DOHH2 (cell line): Measurements from ENCODE around the gene IRF4.

Experiments
- H3F3A ChIP-seq: fragments of 200-600 bp; sonication (generic), shearing (Covaris generic); 2 replicates; pipeline ENCODE4 v1.6.0; 2016; ENCODE audit warnings: antibody characterized with exemption, mild to moderate bottlenecking; ENCODE audit not compliant: control insufficient read depth, insufficient read depth
- H3K27ac ChIP-seq: fragments of 200-600 bp; sonication (generic); 2 replicates; pipeline ENCODE4 v1.5.1; 2014; ENCODE audit warnings: low read depth, mild to moderate bottlenecking, low read length, moderate library complexity
- H3K27me3 ChIP-seq: fragments of 200-600 bp; sonication (generic); 2 replicates; pipeline ENCODE4 v1.6.1; 2014; ENCODE audit warnings: mild to moderate bottlenecking, low read length, mixed read lengths; ENCODE audit not compliant: control insufficient read depth
- H3K36me3 ChIP-seq: fragments of 200-600 bp; sonication (generic); 2 replicates; pipeline ENCODE4 v1.6.1; 2014; ENCODE audit warnings: mild to moderate bottlenecking, low read length, moderate library complexity, mixed read lengths; ENCODE audit not compliant: control insufficient read depth
- H3K4me1 ChIP-seq: fragments of 200-600 bp; sonication (generic); 2 replicates; pipeline ENCODE4 v1.6.1; 2014; ENCODE audit warnings: mild to moderate bottlenecking, low read length, mixed read lengths; ENCODE audit not compliant: control insufficient read depth
- H3K4me2 ChIP-seq: fragments of 200-600 bp; sonication (generic); 2 replicates; pipeline ENCODE4 v1.6.0; 2014; ENCODE audit warnings: mild to moderate bottlenecking, low read length, moderate library complexity
- H3K4me3 ChIP-seq: fragments of 200-600 bp; sonication (generic); 2 replicates; pipeline ENCODE4 v1.5.1; 2014; ENCODE audit warnings: mild to moderate bottlenecking, low read length, mixed read lengths
- H3K79me2 ChIP-seq: fragments of 200-600 bp; sonication (generic); 2 replicates; pipeline ENCODE4 v1.6.1; 2014; ENCODE audit warnings: mild to moderate bottlenecking, low read length, mixed read lengths; ENCODE audit not compliant: control insufficient read depth
- H3K9me2 ChIP-seq: fragments of 200-600 bp; sonication (generic); replicated peaks from 2 replicates; pipeline ENCODE4 v1.6.1; 2014; ENCODE audit warnings: mild to moderate bottlenecking, low read length, mixed read lengths; ENCODE audit not compliant: control insufficient read depth
- H3K9me3 ChIP-seq: fragments of 200-600 bp; sonication (generic); 2 replicates; pipeline ENCODE4 v1.6.1; 2014; ENCODE audit warnings: antibody characterized with exemption, low read length, mixed read lengths; ENCODE audit not compliant: control insufficient read depth, insufficient read depth
- H4K20me1 ChIP-seq: fragments of 200-600 bp; sonication (generic); 2 replicates; pipeline ENCODE4 v1.6.0; 2014; ENCODE audit warnings: low read depth, mild to moderate bottlenecking, antibody characterized with exemption, low read length, moderate library complexity; ENCODE audit not compliant: control insufficient read depth, insufficient read depth
- CTCF ChIP-seq: fragments of 200-600 bp; sonication (generic); IDR thresholded peaks from one replicate; pipeline ENCODE4 v1.5.1; 2014; ENCODE audit warnings: antibody characterized with exemption, mild to moderate bottlenecking, low read depth, low read length; ENCODE audit not compliant: poor library complexity, severe bottlenecking
- EZH2phosphoT487 ChIP-seq: fragments of 200-600 bp; sonication (generic); IDR thresholded peaks from 2 replicates; pipeline ENCODE4 v1.6.1; 2017; ENCODE audit warnings: borderline replicate concordance, mild to moderate bottlenecking, antibody characterized with exemption, low read length, moderate library complexity, mixed read lengths

Gene IRF4

DNA sequence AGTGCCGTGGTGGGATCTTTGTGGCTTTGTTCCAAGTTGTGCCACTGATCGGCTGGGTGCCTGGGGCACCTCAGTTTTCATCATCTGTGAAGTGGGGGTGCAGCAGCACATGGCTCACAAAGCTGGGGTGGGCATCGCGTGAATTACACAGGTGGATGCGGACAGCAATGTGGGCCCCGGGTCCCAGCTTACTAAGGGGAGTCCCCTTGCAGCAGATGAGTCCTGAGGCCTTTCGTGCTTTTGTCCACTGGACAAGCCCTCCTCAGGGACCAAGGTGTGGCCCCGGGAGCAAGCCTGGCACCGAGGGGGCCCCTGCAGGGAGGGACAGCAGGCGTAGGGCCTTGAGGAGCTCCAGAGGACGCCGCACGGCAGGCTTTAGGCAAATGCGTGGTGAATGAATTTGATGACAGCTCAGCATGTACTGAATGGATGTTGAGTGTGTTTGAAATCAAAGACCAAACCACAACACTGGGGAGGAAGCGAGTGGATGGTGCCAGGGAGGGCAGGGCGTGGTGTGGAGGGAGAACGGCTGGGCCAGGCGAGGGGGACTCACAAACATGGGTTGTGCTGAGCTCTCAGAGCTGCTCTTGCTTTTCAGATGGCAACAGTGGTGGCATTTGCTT is 53.2 kb downstream of the IRF4 start:
- no peak overlapping the region for H3K4me2 ChIP-seq
- no peak overlapping the region for H3K27ac ChIP-seq
- no peaks in the 10 kb centered on the region for H3K4me1 ChIP-seq
- TF ChIP-seq EZH2phosphoT487 (no peak), CTCF (no peak)
- no peak overlapping the region for H3K4me3 ChIP-seq
- no peaks in the 10 kb centered on the region for H4K20me1 ChIP-seq
- no peaks in the 10 kb centered on the region for H3K27me3 ChIP-seq
- no peaks in the 10 kb centered on the region for H3K36me3 ChIP-seq
- no peaks in the 10 kb centered on the region for H3K9me3 ChIP-seq
- no peaks in the 10 kb centered on the region for H3F3A ChIP-seq
- no peaks in the 10 kb centered on the region for H3K79me2 ChIP-seq
- H3K9me2 ChIP-seq, result no peaks in the 10 kb centered on the region

DNA sequence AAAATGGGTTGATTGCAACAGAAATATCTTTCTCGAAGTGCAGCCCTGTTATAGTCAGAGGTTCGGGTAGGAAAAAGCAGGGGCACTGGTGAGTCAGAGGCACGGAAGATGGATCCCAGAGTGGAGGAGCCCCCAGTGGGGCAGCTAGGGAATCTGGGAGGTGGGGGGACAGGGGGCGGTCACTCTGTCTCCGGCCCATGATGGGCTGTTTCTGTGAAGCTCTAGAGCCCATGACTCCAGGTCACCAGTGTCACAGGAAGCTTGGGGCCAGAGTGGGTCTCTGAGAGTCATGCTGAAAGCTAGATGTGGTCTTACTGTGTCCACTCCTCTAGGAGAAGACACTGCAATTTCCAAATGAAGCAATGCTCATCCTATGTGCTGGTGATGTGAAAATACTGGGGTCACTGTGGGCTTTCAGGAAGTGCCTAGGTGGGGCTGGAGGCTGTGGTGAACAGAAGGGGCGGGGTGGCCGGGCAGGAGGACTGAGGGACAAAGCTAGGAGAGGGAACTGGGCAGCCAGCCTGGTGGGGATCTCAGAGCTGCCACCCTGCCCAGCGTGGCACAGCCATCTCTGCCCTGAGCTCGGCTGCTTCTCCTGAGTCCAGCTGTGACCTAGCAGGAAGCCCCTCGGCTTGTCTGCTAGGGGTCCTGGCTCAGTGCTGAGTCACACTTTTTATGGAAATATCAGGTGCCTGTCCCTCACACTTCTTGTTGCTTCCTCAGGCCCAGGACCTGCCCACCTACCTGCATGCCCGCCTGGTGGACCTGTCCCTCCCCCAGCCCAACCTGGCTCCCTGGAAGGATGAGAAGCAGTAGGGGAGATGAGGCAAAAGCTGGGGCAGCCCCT is 54.2 kb downstream of the IRF4 start:
- H3K4me2 ChIP-seq, result no peak overlapping the region
- H3F3A ChIP-seq, result no peaks in the 10 kb centered on the region
- no peak overlapping the region for H3K4me3 ChIP-seq

DNA sequence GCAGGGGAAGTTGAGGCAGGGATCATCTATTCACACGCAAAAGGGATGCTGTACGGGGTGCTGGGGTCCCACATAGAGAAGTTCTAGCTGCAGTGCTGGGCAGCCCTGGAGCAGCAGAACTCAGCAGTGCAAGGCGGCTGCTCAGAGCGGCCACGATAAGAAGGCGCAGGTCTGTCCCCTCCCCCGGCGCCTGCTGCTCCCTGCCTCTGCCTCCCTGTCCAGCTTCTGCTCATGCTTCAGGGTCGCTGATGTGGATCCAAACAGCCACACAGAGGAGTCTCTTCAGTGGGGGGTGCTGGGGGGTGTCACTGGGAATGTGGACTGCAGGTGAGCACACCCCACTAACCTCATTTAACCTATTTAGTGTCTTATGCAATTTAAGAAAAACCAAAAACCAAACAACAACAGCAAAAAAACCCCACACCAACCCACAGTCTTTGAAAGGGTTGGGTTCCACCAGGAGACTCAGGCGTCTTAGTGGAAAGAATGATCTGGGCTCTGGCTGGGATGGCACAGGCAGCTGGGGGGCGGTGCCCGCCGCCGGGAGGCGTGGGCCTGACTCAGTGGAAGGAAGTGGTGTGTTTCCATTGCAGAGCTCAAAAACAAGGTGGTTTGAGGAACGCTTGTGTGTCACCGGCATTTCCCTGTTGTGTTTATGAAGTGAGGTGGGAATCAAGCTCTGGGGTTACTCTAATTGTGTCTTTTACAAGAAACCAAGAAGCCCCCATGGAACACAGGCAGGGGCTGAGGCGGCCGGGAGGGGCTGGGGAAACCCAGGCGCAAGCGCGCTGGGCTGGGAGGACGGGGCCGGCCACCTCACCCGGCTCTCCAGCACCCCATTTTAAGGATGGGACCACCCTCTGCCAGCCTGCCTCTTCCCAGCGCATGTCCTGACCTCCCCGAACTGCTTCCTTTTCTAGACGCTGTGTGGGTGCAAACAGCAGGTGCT is 55.1 kb downstream of the IRF4 start:
- H3K27me3 ChIP-seq, result no peaks in the 10 kb centered on the region
- H3K36me3 ChIP-seq, result no peaks in the 10 kb centered on the region
- no peaks in the 10 kb centered on the region for H3K9me3 ChIP-seq
- no peaks in the 10 kb centered on the region for H3K9me2 ChIP-seq
- H3K4me3 ChIP-seq, result no peak overlapping the region
- no peak overlapping the region for H3K27ac ChIP-seq
- H3K4me2 ChIP-seq, result no peak overlapping the region
- H3K4me1 ChIP-seq, result no peaks in the 10 kb centered on the region
- no peaks in the 10 kb centered on the region for H4K20me1 ChIP-seq
- H3K79me2 ChIP-seq, result no peaks in the 10 kb centered on the region
- TF ChIP-seq CTCF (no peak), EZH2phosphoT487 (no peak)
- H3F3A ChIP-seq, result no peaks in the 10 kb centered on the region

More for the DNA sequence above, 54.2 kb downstream of the IRF4 start:
- no peaks in the 10 kb centered on the region for H3K36me3 ChIP-seq
- no peaks in the 10 kb centered on the region for H4K20me1 ChIP-seq
- H3K9me3 ChIP-seq, result no peaks in the 10 kb centered on the region
- H3K79me2 ChIP-seq, result no peaks in the 10 kb centered on the region
- H3K27me3 ChIP-seq, result no peaks in the 10 kb centered on the region
- H3K4me1 ChIP-seq, result no peaks in the 10 kb centered on the region
- no peak overlapping the region for H3K27ac ChIP-seq
- TF ChIP-seq CTCF (no peak), EZH2phosphoT487 (no peak)
- no peaks in the 10 kb centered on the region for H3K9me2 ChIP-seq
